Measurements from ENCODE around the gene CDHR2.
"Not testable (repeated sequence)": the region's sequence is repeated elsewhere in the genome, so short reads cannot be mapped to it uniquely, and the experiment has no call there.

GRCh38 chr5:176591667-176592066, 42.5 kb downstream of the CDHR2 start:
- peak in 1 of 4 donors; percentile 48 for TF ChIP-seq POLR2A (IDR thresholded peaks at IDR 0.05)
- not testable (repeated sequence) for TF ChIP-seq CTCF, EP300 (IDR thresholded peaks at IDR 0.05)

Data from stomach (tissue), 4 donors.